C4-2B (cell line): Measurements from ENCODE around the gene LMOD1.

Experiments used
- CTCF ChIP-seq: fragments of 450-650 bp; conservative IDR thresholded peaks from 2 replicates; pipeline ENCODE4 v1.5.1; 2017; ENCODE audit warnings: mild to moderate bottlenecking
- ZFX ChIP-seq: fragments of 450-650 bp; IDR thresholded peaks from 2 replicates; pipeline ENCODE4 v1.6.1; 2017

GRCh38 chr1:201898992-201899391 is 47.4 kb downstream of the LMOD1 start:
- TF ChIP-seq CTCF (no peak), ZFX (no peak)
